ENCODE results near the gene CHMP5.

The CHMP5 gene

GRCh38 chr9:33244137-33244784, 20.6 kb upstream of the CHMP5 start:
- no peak for DNase-seq

- no peak for DNase-seq
Measured at GRCh38 chr9:33245341-33245740, 19.5 kb upstream of the CHMP5 start.

- DNase-seq = no peak
Measured at GRCh38 chr9:33246269-33246860, 18.5 kb upstream of the CHMP5 start.

- DNase-seq = no peak
Measured at GRCh38 chr9:33248606-33249005, 16.2 kb upstream of the CHMP5 start.

GRCh38 chr9:33249087-33249658, 15.7 kb upstream of the CHMP5 start:
- DNase-seq = no peak

GRCh38 chr9:33249983-33250382, 14.9 kb upstream of the CHMP5 start:
- no peak for DNase-seq

- no peak for DNase-seq
Measured at GRCh38 chr9:33250458-33250995, 14.3 kb upstream of the CHMP5 start.

GRCh38 chr9:33254211-33254610, 10.6 kb upstream of the CHMP5 start:
- no peak for DNase-seq

- no peak for DNase-seq
Measured at GRCh38 chr9:33255014-33255413, 9.8 kb upstream of the CHMP5 start.

- DNase-seq = no peak
Measured at GRCh38 chr9:33255471-33255870, 9.4 kb upstream of the CHMP5 start.

GRCh38 chr9:33256236-33256635, 8.6 kb upstream of the CHMP5 start:
- no peak for DNase-seq

- no peak for DNase-seq
Measured at GRCh38 chr9:33257276-33257675, 7.6 kb upstream of the CHMP5 start.

- DNase-seq = no peak
Measured at GRCh38 chr9:33260372-33260771, 4.5 kb upstream of the CHMP5 start.

GRCh38 chr9:33263131-33264002, 1.5 kb upstream of the CHMP5 start:
- DNase-seq = no peak

GRCh38 chr9:33264003-33264472, 811 bp upstream of the CHMP5 start:
- no peak for DNase-seq

GRCh38 chr9:33265211-33265865, 489 bp downstream of the CHMP5 start:
- DNase-seq = no peak

GRCh38 chr9:33267151-33267767, 2.4 kb downstream of the CHMP5 start:
- DNase-seq = no peak

GRCh38 chr9:33270146-33270545, 5.3 kb downstream of the CHMP5 start:
- DNase-seq = no peak

GRCh38 chr9:33272061-33272460, 7.2 kb downstream of the CHMP5 start:
- DNase-seq = no peak

GRCh38 chr9:33273266-33273971, 8.6 kb downstream of the CHMP5 start:
- no peak for DNase-seq

GRCh38 chr9:33273972-33274328, 9.1 kb downstream of the CHMP5 start:
- DNase-seq = no peak

GRCh38 chr9:33277484-33277883, 12.6 kb downstream of the CHMP5 start:
- no peak for DNase-seq

Data from NCI-H1092 (cell line).